Endometrial microvascular endothelial cells (primary cell): ENCODE results near the gene MCM3AP. TPM values are rescaled to one million over a fixed set of nuclear protein-coding genes. Genes with fewer than 3 reads are reported as not detected.

Experiments
- in situ Hi-C: cut with HindIII; loops from 2 replicates; pipeline ENCODE4 v1.10.0; 2017; ENCODE audit warnings: low sequenced_read_pairs, low pct_unique_long_range_greater_than_20kb; ENCODE audit errors: inconsistent ontology term
- total RNA-seq: library from RNA; depleted of rRNA; stranded (reverse); fragments of >200 nt; gene quantifications from one replicate; pipeline ENCODE4 v1.2.3, GENCODE V29; 2015; ENCODE audit errors: inconsistent ontology term

The MCM3AP gene
- total RNA-seq, 1 donor from 2014 or later, result 57.1 TPM

GRCh38 chr21:46195595-46196195 lies 89.7 kb downstream of the MCM3AP start:
- in situ Hi-C loops, result no loop called here

DNA sequence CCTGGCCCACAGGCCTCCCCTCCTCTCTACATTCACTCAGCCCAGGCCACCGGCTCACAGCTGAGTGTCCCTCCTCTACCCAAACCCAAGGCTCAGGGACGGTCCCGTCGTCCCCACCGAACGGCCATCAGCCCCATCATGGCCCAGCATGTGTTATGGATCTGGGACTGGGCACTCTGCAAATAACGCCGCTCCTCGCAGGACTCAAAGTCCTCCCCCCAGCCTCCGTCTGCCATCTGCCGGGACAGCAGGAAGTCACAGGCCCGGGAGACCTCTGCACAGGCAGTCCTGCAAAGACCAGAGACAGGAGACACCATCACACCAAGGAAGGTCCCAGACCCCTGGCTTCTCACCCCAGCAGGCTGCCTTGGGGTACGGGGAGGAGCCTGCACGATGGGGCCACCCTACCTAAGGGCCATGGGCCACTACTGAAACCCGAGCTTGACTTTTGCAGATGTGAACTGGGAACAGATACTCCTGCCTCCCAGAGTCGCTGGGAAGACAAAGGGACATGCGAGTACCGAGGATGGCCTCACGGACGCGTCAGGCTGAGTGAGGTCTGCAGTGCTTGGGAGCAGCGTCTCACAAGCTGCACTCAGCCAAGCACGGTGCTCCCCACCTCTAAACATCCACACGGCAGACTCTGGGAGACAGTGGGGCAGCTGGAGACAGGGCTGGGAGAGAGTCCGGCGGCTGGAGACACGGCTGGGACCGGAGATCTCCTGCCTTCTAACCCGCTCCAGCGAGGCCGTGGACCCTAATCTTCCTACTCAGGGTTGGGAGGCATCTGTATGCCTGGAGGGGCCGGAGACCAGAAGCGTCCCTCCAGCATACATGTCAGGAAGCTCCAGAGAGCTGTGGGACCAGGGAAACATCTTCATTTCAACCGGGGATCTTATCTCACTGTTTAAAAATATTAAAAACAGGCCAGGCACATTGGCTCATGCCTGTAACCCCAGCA lies 90.8 kb downstream of the MCM3AP start:
- in situ Hi-C loops, result no loop called here

DNA sequence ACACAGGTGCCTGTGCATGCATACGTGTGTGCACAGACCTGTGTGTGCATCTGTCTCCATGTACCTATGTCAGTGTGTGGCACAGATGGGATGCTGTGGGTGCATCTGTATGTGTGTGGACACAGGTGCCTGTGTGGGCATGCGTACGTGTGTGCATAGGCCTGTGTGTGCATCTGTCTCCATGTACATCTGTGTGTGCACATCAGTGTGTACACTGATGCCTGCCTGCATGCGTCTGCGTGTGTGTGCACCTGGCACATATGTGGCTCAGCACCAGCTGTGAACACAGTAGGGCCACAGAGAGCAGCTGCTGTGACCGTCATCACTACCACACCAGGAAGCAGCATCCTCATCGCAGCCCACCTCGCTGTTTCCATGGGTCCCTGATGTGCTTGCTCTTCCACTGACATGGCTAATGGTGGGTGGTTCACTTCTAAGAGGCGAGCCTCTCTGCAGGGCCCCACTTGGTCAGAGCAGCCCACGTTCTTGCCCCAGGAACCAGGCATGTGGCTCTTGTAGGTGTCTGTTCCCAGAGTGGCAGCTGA lies 91.5 kb downstream of the MCM3AP start:
- in situ Hi-C loops, result no loop called here

DNA sequence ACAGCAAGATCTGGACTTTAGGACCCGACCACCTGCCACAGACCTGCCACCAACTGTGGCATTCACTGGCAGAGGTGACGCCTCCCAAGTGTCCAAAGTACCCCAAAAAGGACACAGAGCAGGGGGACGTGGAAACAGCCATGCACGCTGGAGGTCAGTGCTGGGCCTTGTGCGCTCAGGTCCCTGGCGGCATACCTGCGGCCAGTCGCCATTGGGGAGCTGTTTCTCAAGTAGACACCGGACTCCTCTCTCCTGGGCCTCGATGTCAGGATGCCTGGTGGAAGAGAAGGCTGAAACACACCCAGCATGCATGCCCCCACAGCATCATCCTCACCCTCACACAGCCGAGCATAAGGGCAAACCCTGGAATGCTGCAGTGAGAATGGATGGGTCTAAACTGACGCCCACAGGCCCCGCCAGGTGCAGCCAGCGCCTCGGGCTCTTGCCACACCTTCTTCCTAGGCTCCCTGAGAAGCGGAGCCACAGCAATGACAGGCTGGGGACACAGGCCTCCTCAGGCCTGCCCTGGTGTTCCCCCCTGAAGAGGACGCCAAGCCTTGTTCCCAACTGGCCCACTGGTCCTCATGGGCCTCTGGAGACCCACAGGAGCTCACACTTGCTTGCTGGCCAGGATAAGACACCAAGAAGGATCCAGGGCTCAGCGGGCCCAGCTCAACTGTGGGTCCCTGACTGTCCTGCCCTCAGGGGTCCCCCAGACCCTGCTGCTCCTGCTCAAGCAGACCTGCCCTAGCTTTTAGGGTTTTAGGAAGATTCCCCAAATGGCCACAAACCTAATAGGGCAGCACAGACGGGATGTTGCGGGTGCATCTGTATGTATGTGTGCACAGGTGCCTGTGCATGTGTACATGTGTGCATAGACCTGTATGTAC lies 93.5 kb downstream of the MCM3AP start:
- in situ Hi-C loops, result no loop called here

GRCh38 chr21:46191257-46191685 lies 94.1 kb downstream of the MCM3AP start:
- in situ Hi-C loops, result no loop called here

GRCh38 chr21:46190491-46191131 lies 94.8 kb downstream of the MCM3AP start:
- in situ Hi-C loops, result no loop called here

DNA sequence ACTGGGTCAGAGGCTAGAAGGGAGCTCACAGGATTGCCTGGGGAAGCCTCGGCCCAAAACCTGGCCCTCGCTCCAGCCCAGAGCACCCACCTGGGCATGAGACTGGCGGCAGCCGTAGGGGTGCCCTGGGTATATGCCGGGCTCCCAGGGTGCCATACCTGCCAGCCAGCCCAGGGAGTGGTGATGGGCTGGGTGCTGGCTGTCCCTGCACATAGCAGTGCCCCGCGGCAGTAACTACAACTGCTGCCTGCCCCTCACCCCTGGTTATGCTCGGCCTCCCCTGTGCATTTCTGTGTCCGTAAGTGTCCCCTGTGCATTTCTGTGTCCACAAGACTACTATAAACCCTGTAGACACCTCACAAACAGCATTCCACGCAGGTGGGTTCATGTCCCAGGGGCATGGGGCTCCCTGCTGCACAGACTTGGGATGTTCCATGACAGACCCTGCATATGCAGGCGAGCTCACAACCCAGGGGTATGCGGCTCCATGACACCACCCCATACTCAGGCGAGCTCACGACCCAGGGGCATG lies 95.4 kb downstream of the MCM3AP start:
- in situ Hi-C loops, result no loop called here

GRCh38 chr21:46189213-46189958 lies 96.0 kb downstream of the MCM3AP start:
- in situ Hi-C loops, result no loop called here

- in situ Hi-C loops, result no loop called here
Observed at GRCh38 chr21:46188226-46189212, 96.9 kb downstream of the MCM3AP start.

DNA sequence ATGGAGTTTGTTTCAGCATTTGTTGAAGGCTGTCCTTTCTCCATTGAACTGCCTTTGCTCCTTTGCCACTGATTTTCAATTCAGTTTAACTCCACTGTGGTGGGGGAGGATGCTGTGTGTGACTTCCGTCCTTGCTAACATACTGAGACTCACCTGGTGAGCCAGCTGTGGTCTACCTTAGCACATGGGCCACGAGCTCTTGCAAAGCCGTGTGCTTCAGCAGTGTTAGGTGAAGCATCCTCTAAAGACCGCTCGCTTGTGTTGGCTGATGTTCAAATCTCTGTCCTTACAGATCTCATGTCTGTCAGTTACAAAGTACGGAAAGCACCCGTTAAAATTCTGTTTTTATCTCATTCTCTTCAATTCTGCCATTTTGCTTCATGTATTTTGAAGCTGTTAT lies 97.6 kb downstream of the MCM3AP start:
- in situ Hi-C loops, result no loop called here

DNA sequence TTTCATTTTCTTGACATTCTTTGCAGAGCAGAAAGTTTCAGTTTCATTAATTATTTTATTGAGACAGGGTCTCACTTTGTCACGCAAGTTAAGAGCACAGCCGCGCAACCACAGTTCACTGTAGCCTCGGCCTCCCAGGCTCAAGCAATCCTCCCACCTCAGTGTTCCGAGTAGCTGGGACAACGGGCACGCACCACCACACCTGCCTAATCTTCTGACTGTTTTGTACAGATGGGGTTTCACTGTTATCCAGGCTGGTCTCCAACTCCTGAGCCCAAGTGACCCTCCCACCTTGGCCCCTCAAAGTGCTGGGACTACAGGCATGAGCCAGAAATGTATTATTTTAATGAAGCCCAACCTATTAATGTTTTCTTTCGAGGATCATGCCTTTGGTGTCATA lies 98.2 kb downstream of the MCM3AP start:
- in situ Hi-C loops, result no loop called here

DNA sequence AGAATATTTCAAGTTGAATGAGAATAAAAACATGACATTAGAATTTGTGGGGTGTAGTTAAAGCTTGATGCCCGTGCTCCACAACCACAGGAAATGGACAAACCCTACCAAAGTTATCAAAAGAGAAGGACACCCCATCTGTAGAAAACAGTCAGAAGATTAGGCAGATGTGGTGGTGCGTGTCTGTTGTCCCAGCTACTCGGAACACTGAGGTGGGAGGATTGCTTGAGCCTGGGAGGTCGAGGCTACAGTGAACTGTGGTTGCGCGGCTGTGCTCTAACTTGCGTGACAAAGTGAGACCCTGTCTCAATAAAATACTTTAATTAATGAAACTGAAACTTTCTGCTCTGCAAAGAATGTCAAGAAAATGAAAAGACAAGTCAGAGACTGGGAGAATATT lies 99.7 kb downstream of the MCM3AP start:
- in situ Hi-C loops, result no loop called here

Other genes with a start within 250 kb of the MCM3AP start
- 11.2 TPM for gene COL6A2, start 187.5 kb downstream of the MCM3AP start, total RNA-seq
- gene FTCD, start 130.0 kb downstream of the MCM3AP start, total RNA-seq, result not detected
- gene SPATC1L, start 101.2 kb downstream of the MCM3AP start, total RNA-seq, result 24.8 TPM
- 57.2 TPM for gene LSS, start 56.8 kb downstream of the MCM3AP start, total RNA-seq
- 9.0 TPM for gene YBEY, start 731 bp upstream of the MCM3AP start, total RNA-seq
- 6.7 TPM for gene C21orf58, start 38.3 kb upstream of the MCM3AP start, total RNA-seq
- 17.8 TPM for gene PCNT, start 38.5 kb upstream of the MCM3AP start, total RNA-seq
- gene DIP2A, start 173.3 kb upstream of the MCM3AP start, total RNA-seq, result 28.9 TPM